Measurements from ENCODE around the gene ATG12.
"Not testable (repeated sequence)": the region's sequence is repeated elsewhere in the genome, so short reads cannot be mapped to it uniquely, and the experiment has no call there.

Gene ATG12

DNA sequence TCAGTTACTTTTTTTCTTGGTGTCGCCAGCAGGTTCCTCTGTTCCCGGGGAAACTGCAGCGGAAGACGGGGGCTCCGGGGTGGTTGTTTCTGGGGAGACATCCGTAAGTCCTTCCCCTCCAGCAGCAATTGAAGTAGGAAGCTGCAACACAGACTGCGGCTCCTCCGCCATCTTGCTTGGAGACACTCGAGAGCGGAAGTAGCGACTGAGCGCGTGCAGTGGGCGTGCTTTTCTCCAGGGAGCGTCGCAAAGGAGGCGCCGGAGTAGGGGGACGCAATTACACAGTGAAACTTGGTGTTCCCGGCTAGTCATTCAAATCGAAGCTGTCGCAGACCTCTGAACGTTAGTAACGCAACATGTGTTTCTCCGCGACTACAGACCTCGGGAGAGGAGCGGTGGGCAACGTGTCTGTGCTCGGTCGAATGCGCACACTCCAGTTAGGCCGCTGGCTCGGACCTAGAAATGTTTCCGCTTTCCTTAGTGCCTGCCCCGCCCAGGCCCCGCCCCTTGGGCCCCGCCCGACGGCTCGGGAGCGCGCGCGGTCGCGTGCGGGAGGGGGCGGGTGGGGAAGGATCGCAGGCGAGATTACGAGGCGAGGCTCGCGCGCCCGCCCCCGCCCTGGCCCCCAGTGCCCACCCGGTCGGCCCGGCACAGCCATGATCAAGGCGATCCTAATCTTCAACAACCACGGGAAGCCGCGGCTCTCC is at the start of gene ATG12, which contains the start of gene AP3S1:
TSS of gene ATG12 (minus strand) at position 184 of the 707 bp plus-strand sequence. CDS start at position 171, 13 bp downstream.
TSS of gene AP3S1 (plus strand) at position 554 of the 707 bp plus-strand sequence. CDS start at position 657, 103 bp downstream.
- DNase-seq = peak; percentile 62 to 99 (median 93)

DNA sequence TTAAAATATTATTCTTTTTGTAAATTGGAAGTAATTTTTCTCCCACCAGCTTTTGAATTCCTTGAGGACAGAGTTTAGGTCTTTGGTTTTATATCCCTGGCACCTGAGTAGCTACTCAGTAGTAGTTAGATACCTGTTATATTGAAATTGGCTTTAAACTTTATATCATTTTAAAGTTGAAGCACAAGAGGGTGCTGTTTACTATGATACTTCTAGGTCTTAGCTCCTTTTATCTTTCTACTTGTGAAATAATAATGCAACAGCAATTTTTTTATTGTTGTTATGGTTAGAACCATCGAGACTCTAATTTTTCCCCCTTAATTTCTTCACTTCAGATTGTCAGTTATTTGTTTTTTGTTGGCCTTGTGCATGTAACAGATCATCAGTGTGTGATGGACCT is 46.7 kb upstream of the ATG12 start:
- no peak for DNase-seq

DNA sequence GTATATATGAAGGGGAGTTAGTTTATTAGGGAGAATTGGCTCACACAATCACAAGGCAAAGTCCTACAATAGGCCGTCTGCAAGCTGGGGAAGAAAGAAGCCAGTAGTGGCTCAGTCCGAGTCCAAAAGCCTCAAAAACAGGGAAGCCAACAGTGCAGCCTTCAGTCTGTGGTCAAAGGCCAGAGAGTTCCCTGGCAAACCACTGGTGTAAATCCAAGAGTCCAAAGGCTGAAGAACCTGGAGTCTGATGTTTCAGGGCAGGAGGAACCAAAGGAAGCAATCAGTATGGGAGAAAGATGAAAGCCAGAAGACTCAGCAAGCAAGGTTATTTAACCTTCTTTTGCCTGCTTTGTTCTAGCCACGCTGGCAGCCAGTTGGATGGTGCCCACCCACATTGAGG is 43.8 kb upstream of the ATG12 start:
- not testable (repeated sequence) for DNase-seq

GRCh38 chr5:115884704-115885103 is 43.3 kb upstream of the ATG12 start:
- DNase-seq = no peak

GRCh38 chr5:115882434-115882833 is 41.1 kb upstream of the ATG12 start:
- not testable (repeated sequence) for DNase-seq

- DNase-seq = not testable (repeated sequence)
Observed at GRCh38 chr5:115877342-115877741, 36.0 kb upstream of the ATG12 start.

GRCh38 chr5:115875447-115875846 is 34.1 kb upstream of the ATG12 start:
- DNase-seq = no peak

DNA sequence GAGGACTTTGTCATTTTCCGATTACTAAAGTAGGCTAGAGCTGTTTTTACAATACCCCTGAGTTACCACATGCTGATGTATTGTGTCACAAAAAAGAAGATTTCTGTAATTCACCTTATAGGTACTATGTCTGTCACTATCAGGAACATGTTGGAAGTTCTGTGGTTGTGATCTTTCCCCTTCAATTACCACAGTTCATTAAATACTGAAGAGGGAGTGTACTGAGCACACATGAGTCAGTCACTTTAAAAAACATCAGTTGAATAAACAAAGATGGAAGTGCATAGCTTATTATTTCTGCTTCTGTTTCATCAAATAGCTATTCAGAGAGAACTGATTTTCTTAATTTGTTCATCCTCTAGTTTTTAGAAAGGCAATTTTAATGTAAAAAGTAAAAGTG is 32.0 kb upstream of the ATG12 start:
- DNase-seq = no peak

- no peak for DNase-seq
Observed at GRCh38 chr5:115872447-115872846, 31.1 kb upstream of the ATG12 start.

GRCh38 chr5:115869256-115869795 is 28.0 kb upstream of the ATG12 start:
- no peak for DNase-seq

- no peak for DNase-seq
Observed at GRCh38 chr5:115859378-115859777, 18.0 kb upstream of the ATG12 start.

GRCh38 chr5:115858396-115858795 is 17.0 kb upstream of the ATG12 start:
- no peak for DNase-seq

DNA sequence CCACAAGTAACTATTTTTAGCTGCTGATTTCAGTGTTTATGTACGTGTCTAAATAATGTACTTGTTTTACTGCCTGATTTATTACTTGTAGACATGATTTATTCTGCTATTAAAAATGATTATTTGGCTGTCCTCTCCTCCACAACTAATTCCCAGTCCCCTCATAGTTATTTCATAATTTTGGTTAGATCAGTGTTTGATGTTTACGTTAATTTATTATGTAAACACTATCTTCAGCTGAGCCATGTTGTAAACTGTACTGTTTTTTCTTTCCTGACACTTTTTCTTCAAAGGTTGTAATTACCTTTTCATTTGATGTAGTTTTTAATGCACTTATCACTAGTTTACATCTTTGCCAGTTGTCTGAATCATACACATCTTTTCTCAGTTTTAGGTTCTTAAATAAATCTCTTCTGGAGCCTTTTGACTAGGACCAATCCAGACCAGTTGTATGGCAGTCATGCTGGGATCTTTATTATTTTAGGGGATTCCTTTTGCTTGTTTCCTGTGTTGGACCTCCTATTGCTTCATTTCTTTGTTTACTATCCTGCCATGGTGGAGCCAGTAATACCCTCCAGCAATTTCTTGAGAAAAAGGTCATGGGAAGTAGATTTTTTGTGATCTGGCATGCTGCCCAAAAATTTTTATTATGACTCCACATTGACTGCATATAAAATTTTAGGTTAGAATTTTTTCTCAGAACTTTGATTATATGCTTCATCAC is 16.4 kb upstream of the ATG12 start:
- DNase-seq = no peak

DNA sequence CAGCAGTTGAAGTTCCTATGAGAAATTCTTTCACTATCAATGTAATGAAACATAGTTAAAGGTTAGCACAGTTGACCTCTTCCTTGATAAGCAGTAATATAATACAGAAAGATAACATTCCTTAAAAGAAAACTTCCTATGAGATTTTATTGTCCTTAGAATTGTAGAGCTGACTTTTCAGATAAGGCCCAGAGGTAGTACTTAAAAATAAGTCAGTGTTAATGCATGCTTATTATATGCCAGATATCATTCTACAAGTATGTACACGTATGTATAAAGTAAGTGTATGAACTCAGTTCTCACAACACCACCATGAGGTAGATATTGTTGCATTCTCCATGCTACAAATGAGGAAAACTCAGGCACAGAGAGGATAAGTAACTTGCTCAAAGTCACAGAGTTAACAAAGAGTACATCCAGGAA is 15.7 kb upstream of the ATG12 start:
- no peak for DNase-seq

DNA sequence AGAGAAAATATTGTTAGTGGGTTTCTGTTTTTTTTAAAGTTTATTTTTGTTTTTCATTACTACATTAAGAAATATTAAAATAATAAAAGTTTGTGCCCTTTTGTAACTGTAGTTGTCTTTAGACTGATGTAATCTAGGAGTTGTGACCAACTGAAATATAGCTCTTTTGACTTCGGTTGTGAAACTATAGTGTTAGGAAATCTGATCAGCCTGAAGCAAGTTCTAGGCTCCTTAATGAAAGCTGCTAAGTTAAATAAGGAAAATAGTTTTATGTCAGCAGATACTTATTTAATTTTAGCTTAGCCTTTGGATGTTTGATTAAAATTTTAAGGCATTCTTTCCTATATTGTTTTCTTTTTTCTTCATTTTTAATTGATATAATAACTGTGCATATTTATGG is 14.6 kb upstream of the ATG12 start:
- DNase-seq = no peak

GRCh38 chr5:115854139-115854538 is 12.8 kb upstream of the ATG12 start:
- no peak for DNase-seq

- peak in 1 of 58 donors; percentile 1 for DNase-seq
Observed at GRCh38 chr5:115850744-115851416, 9.5 kb upstream of the ATG12 start.

- DNase-seq = no peak
Observed at GRCh38 chr5:115849258-115849798, 8.0 kb upstream of the ATG12 start.

DNA sequence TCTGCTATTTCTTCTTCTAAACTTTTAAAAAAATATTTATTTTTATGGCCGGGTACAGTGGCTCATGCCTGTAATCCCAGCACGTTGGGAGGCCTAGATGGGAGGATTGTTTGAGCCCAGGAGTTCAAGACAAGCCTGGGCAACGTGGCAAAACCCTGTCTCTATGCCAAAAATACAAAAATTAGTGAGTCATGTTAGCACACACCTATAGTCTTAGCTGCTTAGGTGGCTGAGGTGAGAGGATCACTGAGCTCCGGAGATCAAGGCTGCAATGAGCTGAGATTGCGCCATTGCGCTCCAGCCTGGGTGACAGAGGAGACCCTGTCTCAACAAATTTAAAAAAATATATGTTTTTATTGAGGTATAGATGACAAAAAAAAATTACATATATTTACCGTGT is 5.9 kb upstream of the ATG12 start:
- DNase-seq = no peak

- DNase-seq = peak in 1 of 58 donors; percentile 1
Observed at GRCh38 chr5:115844321-115844817, 3.0 kb upstream of the ATG12 start.

- no peak for DNase-seq
Observed at GRCh38 chr5:115843444-115844130, 2.2 kb upstream of the ATG12 start.

All from anterior cingulate cortex (tissue), 58 donors.